Measurements from ENCODE around the gene DBR1. TPM values are rescaled to one million over a fixed set of nuclear protein-coding genes. Genes with fewer than 3 reads are reported as not detected.
A peak's percentile ranks its signal among the peaks of the same experiment; 100 is the strongest.

Gene DBR1
- total and polyA plus RNA-seq, 2 of the 4 experiments (the other 2 are of a cell fraction), result 7.6 to 12.5 TPM

DNA sequence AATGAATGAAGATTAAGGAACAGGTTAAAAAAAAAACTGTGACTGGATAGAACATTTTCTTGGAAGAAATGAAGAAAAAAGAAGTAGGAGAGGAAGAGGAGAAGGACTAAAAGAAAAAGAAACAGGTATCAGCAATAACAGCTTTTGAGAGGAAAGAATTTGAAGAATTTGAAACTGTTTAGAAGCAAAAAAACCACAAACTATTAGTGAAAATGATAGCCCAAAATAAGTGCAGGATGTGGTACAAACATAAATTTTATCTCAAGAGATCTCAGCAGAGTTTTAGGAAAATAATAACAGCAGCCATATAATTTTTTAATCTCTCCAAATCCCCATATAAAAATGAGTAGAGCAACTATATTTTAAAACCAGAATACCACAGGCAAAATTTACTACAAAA lies 33.8 kb downstream of the DBR1 start:
- in situ Hi-C loops (cut with MboI; ENCODE audit: low sequenced_read_pairs) (no loop called here), intact Hi-C loops (cut with micrococcal nuclease) (no loop called here), dilution Hi-C loops (cut with HindIII; ENCODE audit: low sequenced_read_pairs, unreplicated experiment) (no loop called here)
- BruUV-seq (replicated peaks), result no TSS peak
- no peak overlapping the region for H3K14ac ChIP-seq (replicated peaks; ENCODE audit: low read depth, low read length)
- 0 out of 2 replicates have a peak overlapping the region, but pooled peaks have one; percentile 31 for H3K4ac ChIP-seq (ENCODE audit: low read depth, low read length)
- H2BK120ac ChIP-seq (ENCODE audit: low read depth, low read length), result 0 out of 2 replicates have a peak overlapping the region, but pooled peaks have one; percentile 26
- H3K36me3 ChIP-seq (ENCODE audit: control insufficient read depth, insufficient read depth, low read length), result no peaks in the 10 kb centered on the region
- H4K20me1 ChIP-seq (ENCODE audit: insufficient read depth, low read length), result no peaks in the 10 kb centered on the region
- ChIA-PET CTCF (no interaction called here), POLR2A (ENCODE audit: unreplicated experiment) (interaction anchor here (0.7 kb wide), 1 partner anchor 13 kb away, joined by 3 read pairs; no protein-coding TSS in a partner anchor)
- H3K4me2 ChIP-seq (ENCODE audit: low read depth, low read length), result no peak overlapping the region
- H2AK9ac ChIP-seq (replicated peaks; ENCODE audit: low read depth, low read length, poor library complexity), result no peak overlapping the region
- ATAC-seq (ENCODE audit: low read depth) (no peak), DNase-seq (no peak)
- TF ChIP-seq SMC3 (IDR thresholded peaks at IDR 0.05; ENCODE audit: low read depth, low read length) (no peak), RAD21 (IDR thresholded peaks at IDR 0.05; ENCODE audit: low read length) (no peak)
- H3K9ac ChIP-seq (ENCODE audit: low read depth, low read length), result no peak overlapping the region
- no peak overlapping the region for H3K27ac ChIP-seq (ENCODE audit: insufficient read depth, low read length)
- H4K8ac ChIP-seq (ENCODE audit: low read depth in 2 of 2, low read length in 2 of 2), result no peak overlapping the region
- H2AFZ ChIP-seq (replicated peaks; ENCODE audit: low read length, poor library complexity), result no peak overlapping the region
- H2BK15ac ChIP-seq (ENCODE audit: low read depth, low read length), result no peak overlapping the region
- peaks cover 3% of the 10 kb centered on the region for H3K4me1 ChIP-seq (ENCODE audit: control insufficient read depth, insufficient read depth, low read length)
- no peaks in the 10 kb centered on the region for H3K9me1 ChIP-seq (ENCODE audit: insufficient read depth, low read length)
- no peak overlapping the region for H4K91ac ChIP-seq (ENCODE audit: insufficient read depth, low read depth, low read length)
- H3K23ac ChIP-seq (ENCODE audit: low read depth, low read length), result no peak overlapping the region
- no peak overlapping the region for H2AK5ac ChIP-seq (ENCODE audit: low read depth, low read length)
- H4K5ac ChIP-seq (ENCODE audit: low read depth, low read length), result no peak overlapping the region
- H2BK20ac ChIP-seq (ENCODE audit: low read depth, low read length), result no peak overlapping the region
- H3K9me3 ChIP-seq (ENCODE audit: control insufficient read depth, insufficient read depth, low read length), result no peaks in the 10 kb centered on the region
- H2BK5ac ChIP-seq (ENCODE audit: low read depth, low read length, poor library complexity, severe bottlenecking), result no peak overlapping the region
- no peaks in the 10 kb centered on the region for H3K79me1 ChIP-seq (ENCODE audit: low read depth in 1 of 2, low read length in 2 of 2)
- H3K4me3 ChIP-seq (ENCODE audit: insufficient read depth, low read depth, low read length), result no peak overlapping the region
- H3K56ac ChIP-seq (ENCODE audit: extremely low read depth, insufficient read depth, low read length), result no peak overlapping the region
- H3K18ac ChIP-seq (ENCODE audit: low read depth, low read length), result no peak overlapping the region
- peaks cover 7% of the 10 kb centered on the region for H3K27me3 ChIP-seq (ENCODE audit: control insufficient read depth, insufficient read depth, low read length)
